Chondrocyte (in vitro differentiated cells): ENCODE data around the gene CEP104. TPM values are rescaled to one million over a fixed set of nuclear protein-coding genes. Genes with fewer than 3 reads are reported as not detected.

Experiments used
- DNase-seq: peaks from one replicate; pipeline ENCODE4 v3.0.0; 2021; ENCODE audit warnings: mixed read lengths, low spot score
- H3K27ac Mint-ChIP-seq: one replicate; pipeline ENCODE4 v1.8.0; 2021; ENCODE audit warnings: mild to moderate bottlenecking, moderate library complexity, mixed read lengths; ENCODE audit not compliant: unreplicated experiment
- H3K27me3 Mint-ChIP-seq: 2 replicates; pipeline ENCODE4 v1.8.0; 2021; ENCODE audit warnings: low read depth, mixed read lengths
- H3K36me3 Mint-ChIP-seq: 2 replicates; pipeline ENCODE4 v1.8.0; 2021; ENCODE audit warnings: low read depth, mixed read lengths
- H3K4me1 Mint-ChIP-seq: 2 replicates; pipeline ENCODE4 v1.8.0; 2021; ENCODE audit warnings: low read depth, mild to moderate bottlenecking, mixed read lengths
- H3K4me3 Mint-ChIP-seq: one replicate; pipeline ENCODE4 v1.8.0; 2021; ENCODE audit warnings: mild to moderate bottlenecking, moderate library complexity, mixed read lengths; ENCODE audit not compliant: unreplicated experiment
- H3K9me3 Mint-ChIP-seq: 2 replicates; pipeline ENCODE4 v1.8.0; 2021; ENCODE audit warnings: low read depth, mixed read lengths
- total RNA-seq: library from RNA; stranded (reverse); gene quantifications from 3 replicates; pipeline ENCODE4 v1.2.1, GENCODE V29; 2021
- TF ChIP-seq, protein P1 (sequence below): fragments of 200-600 bp; sonication (generic); IDR thresholded peaks from 2 replicates; pipeline ENCODE4 v1.5.0; 2021; ENCODE audit warnings: antibody characterized with exemption, mild to moderate bottlenecking, moderate library complexity

The CEP104 gene
- total RNA-seq, 1 donor from 2014 or later, result 37.4 TPM

DNA sequence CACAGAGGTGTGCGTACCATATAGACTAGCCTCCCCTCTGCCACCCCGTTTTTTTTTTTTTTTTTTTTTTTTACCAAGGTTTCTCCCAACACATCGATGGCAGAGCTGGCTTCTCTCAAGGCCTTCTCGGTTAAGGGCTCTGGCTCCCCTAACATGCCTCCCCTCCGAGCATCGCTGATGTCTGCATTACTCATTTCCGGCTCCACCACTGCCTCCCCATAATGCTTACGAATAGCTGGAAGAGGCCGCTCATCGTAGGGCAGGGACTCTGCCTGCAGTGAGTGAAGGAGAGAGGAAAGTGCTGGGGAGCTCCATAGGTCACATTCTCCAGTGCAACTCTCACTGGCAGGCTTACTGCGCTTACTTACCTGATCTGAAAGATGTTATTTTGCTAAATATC, 20.6 kb downstream of the CEP104 start:
- no peak overlapping the region for H3K4me3 Mint-ChIP-seq
- TF ChIP-seq, protein P1, sequence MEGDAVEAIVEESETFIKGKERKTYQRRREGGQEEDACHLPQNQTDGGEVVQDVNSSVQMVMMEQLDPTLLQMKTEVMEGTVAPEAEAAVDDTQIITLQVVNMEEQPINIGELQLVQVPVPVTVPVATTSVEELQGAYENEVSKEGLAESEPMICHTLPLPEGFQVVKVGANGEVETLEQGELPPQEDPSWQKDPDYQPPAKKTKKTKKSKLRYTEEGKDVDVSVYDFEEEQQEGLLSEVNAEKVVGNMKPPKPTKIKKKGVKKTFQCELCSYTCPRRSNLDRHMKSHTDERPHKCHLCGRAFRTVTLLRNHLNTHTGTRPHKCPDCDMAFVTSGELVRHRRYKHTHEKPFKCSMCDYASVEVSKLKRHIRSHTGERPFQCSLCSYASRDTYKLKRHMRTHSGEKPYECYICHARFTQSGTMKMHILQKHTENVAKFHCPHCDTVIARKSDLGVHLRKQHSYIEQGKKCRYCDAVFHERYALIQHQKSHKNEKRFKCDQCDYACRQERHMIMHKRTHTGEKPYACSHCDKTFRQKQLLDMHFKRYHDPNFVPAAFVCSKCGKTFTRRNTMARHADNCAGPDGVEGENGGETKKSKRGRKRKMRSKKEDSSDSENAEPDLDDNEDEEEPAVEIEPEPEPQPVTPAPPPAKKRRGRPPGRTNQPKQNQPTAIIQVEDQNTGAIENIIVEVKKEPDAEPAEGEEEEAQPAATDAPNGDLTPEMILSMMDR, result no peak
- no peak overlapping the region for H3K27ac Mint-ChIP-seq
- H3K27me3 Mint-ChIP-seq, result no peaks in the 10 kb centered on the region
- H3K9me3 Mint-ChIP-seq, result no peaks in the 10 kb centered on the region
- no peak for DNase-seq
- H3K36me3 Mint-ChIP-seq, result peaks cover 52% of the 10 kb centered on the region
- no peaks in the 10 kb centered on the region for H3K4me1 Mint-ChIP-seq

DNA sequence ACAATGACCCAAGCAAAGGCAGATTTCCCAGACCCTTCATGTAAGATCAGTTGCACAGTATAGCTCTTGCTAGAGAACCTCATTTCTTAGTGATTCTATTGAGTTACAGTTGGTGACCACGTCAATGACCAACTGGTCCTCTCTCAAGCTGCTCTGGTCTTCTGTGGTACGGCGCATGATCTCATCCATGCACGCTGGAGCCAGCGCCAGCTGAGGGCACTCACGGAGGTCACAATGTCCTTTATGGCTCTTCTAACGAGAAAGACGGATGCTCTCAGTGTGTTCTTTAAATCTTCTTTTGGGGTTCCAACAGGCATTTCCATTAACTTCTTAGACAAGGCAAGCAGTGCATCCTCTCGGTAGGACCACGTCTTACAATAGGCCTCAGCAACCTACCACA, 22.3 kb downstream of the CEP104 start:
- no peak for DNase-seq
- Mint-ChIP-seq H3K27me3 (no peaks in the 10 kb centered on the region), H3K4me1 (no peaks in the 10 kb centered on the region), H3K9me3 (no peaks in the 10 kb centered on the region), H3K27ac (no peak overlapping the region), H3K4me3 (no peak overlapping the region), H3K36me3 (peaks cover 55% of the 10 kb centered on the region)
- TF ChIP-seq, protein P1, result no peak

DNA sequence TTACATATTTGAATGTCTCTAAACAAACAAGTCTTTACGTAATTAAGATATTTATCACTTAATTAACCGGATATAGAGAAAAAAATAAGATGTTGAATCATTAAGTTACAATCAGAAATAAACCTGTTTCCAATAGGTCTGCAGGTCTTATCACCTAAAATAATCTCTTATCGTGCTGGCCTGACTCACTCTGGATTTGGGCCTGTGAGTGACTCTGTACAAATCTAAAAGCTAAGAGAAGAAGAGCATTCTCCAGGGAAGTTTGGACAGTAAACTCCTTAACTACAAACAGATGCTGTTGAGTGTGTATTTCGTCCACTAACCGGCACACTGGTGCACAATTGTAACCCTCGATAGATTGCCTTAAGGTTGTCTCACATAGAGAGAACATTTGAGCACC, 25.3 kb downstream of the CEP104 start:
- H3K4me3 Mint-ChIP-seq, result no peak overlapping the region
- no peaks in the 10 kb centered on the region for H3K9me3 Mint-ChIP-seq
- no peak for DNase-seq
- H3K27ac Mint-ChIP-seq, result no peak overlapping the region
- H3K4me1 Mint-ChIP-seq, result no peaks in the 10 kb centered on the region
- TF ChIP-seq, protein P1, result no peak
- H3K27me3 Mint-ChIP-seq, result no peaks in the 10 kb centered on the region
- peaks cover 41% of the 10 kb centered on the region for H3K36me3 Mint-ChIP-seq

GRCh38 chr1:3828391-3828790, 28.6 kb downstream of the CEP104 start:
- Mint-ChIP-seq H3K4me1 (no peaks in the 10 kb centered on the region), H3K36me3 (peaks cover 42% of the 10 kb centered on the region), H3K27ac (no peak overlapping the region), H3K9me3 (no peaks in the 10 kb centered on the region), H3K4me3 (no peak overlapping the region), H3K27me3 (no peaks in the 10 kb centered on the region)
- peak; percentile 49 for DNase-seq
- TF ChIP-seq, protein P1, result no peak

DNA sequence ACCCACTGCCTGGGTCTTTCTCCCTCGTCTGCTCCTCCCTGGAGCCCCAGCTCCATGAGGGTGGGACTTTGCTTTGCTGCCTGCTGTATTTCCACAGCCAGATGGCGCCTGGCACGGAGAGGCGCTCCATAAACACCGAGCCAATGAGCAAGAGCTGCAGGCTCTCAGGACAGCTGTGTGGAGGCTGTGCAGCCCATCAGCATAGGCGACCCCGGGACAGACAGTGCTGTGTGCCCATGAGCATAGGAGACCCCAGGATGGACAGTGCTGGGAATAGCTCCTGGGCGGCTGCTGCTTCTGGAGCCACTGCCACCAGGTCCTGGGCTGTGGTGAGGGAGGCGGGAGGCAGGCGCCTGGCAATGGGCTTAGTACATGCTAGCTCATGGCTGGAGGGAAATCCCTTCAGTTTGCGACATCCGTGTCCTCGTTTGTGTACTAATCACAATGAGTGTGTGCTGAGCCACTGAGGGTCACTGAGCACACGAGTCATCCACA, 29.2 kb downstream of the CEP104 start:
- Mint-ChIP-seq H3K4me3 (no peak overlapping the region), H3K9me3 (no peaks in the 10 kb centered on the region), H3K27ac (no peak overlapping the region), H3K4me1 (no peaks in the 10 kb centered on the region), H3K36me3 (peaks cover 40% of the 10 kb centered on the region), H3K27me3 (no peaks in the 10 kb centered on the region)
- TF ChIP-seq, protein P1, result no peak
- peak; percentile 82 for DNase-seq
